ENCODE data around the gene SLC28A1.
A peak's percentile ranks its signal among the peaks of the same experiment; 100 is the strongest.
"Not testable (repeated sequence)": the region's sequence is repeated elsewhere in the genome, so short reads cannot be mapped to it uniquely, and the experiment has no call there.

SLC28A1 gene

DNA sequence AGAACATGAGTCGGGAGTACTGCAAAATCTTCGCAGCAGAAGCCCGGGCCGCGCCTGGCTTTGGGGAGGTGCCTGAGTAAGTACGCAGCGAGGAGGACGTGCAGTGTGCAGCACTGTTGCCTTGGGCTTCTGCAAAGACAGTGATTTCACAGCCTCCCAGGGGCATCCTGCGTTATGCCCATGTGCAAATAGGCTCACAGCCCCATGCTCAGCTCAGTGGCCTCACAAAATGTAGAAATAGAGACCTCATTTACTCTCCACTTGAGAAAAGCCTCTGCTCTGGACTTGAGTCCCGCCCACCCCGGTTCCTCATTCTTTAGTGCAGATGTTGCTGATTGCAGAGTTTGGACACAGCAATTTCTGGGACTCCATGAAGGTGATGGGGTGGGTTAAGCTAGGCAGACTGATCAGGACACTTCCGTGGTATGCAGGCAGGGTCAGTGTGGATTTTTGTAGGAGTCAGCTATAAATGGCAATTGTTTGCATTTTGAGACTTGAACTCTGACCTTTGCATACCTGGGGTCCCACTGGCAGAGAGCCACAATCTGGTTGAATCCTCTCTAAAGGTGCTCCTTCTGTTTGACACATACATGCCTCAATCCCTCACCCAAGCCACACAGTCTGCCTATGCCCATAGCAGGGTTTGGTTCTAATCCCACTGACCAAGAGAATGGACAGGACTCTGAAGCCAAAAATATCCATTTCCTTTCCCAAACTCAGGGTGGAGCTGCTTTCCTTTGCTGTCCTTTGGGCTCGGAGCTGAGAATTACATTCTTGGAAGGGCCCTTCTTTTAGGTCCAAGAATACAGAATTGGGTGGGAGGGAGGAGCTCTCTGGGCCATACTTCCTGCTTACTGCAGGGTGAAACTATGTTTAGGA is 20.7 kb upstream of the SLC28A1 start:
- DNase-seq: no peak

DNA sequence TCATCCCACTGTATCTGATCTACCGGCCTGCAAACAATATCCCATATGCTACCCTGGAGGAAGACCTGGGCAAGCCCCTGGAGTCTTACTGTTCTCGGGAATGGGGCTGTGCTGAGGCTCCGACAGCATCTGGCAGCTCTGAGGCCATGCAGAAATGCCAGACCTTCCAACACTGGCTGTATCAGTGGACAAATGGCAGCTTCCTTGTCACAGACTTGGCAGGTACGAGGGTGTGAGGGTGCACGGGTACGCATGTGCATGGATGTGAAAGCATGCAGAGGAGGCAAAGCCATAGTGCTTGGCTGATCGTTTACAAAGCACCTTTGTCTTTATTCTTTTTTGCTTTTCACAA is 20.0 kb upstream of the SLC28A1 start:
- no peak for DNase-seq

DNA sequence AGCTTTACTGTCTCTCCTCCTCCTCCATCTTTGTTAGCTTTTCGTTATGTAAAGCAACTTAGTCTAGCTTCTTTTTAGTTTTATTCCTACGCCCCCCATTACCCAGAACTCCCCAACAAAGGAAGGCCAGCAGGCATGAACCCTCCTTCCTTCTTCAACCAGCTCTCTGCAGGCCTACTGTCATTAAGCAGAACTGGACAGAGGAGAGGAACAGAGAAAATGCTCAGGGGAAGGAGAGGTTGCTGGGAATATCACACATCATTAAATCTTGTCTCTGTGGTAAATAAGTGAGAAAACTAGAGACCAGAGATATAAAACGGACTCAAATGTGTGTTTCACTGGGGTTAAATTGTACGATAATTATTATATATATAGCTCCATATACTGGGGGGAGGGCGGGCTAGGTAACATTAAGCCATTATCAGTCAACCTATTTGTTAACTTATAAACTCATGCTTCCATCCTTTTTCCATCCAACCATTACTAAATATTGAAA is 19.3 kb upstream of the SLC28A1 start:
- no peak for DNase-seq

DNA sequence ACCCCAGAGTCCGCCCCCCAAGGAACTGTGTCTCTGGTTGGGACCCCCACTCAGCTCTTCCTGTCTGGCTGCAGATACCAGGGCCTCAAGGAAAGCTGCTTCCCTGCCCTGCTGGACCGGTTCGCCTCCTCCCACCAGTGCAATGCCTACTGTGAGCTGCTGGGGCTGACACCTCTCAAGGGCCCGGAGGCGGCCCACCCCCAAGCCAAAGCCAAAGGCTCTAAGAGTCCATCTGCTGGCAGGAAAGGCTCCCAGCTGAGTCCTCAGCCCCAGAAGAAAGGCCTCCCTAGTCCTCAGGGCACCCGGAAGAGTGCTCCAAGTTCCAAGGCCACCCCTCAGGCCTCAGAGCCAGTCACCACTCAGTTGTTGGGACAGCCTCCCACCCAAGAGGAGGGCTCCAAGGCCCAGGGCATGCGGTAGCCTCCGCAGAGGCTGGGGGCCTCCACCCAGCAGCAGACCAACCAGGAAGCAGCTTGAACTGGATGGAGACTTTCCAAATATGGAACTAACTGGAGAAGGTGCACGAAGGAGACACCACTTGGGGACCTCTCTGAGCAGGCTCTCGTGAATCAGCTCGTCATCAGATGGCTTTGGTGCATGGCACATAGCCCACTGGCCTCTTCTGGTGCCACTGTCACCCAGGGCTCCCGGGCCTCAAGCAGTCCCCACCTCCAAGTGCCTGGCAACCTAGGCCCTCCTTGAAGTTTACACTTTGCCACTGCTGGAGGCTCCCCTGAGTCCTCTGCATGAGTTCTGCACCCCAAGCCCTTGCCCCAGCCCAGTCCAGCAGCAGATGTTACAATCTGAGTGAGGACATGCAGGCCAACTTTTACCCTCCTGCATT is 16.2 kb upstream of the SLC28A1 start:
- no peak for DNase-seq

DNA sequence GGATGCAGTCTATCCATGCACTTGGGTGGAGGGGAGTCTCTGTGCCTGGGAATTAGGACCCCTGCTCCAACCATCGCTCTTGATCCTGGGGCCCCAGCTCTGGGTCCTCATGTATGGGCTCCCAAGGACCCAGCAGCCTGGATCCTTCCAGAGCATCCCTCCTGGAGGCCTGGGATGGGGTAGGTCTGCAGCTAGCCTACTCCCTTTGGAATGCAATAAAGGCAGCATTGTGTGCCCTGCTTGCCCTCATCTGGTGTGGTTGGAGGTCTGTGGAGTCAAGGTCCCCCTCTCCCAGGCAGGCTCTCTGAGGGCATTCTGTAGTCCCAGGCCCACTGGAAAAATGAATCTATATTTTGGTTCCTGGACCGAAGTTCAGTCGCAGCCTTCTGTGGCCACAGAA is 15.0 kb upstream of the SLC28A1 start:
- DNase-seq: no peak

DNA sequence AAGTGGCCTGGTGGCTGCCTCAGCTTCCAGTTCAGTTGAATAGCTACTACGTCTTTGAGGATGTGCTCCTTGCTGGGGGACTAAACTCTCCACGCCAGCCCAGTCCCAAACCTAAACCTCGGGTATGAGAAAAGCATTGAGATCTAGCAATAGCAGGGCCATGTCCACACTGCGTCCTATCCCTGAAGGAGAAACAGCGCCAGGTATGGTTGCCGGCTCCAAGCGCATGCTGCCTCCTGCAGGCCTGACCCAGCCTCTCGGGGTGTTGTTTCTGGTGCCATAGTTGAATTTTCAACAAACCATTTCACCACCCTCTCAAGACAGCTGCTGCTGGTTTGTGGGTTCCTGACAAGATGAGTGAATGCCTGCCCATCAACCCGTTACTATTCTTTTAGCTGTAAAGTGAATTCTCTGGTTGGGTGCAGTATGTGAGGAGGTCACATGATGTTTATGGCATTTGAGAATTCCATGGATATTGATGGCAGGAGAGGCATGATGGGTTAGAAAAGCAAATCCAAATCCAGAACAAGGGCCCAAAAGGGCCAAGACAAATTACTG is 13.0 kb upstream of the SLC28A1 start:
- no peak for DNase-seq

DNA sequence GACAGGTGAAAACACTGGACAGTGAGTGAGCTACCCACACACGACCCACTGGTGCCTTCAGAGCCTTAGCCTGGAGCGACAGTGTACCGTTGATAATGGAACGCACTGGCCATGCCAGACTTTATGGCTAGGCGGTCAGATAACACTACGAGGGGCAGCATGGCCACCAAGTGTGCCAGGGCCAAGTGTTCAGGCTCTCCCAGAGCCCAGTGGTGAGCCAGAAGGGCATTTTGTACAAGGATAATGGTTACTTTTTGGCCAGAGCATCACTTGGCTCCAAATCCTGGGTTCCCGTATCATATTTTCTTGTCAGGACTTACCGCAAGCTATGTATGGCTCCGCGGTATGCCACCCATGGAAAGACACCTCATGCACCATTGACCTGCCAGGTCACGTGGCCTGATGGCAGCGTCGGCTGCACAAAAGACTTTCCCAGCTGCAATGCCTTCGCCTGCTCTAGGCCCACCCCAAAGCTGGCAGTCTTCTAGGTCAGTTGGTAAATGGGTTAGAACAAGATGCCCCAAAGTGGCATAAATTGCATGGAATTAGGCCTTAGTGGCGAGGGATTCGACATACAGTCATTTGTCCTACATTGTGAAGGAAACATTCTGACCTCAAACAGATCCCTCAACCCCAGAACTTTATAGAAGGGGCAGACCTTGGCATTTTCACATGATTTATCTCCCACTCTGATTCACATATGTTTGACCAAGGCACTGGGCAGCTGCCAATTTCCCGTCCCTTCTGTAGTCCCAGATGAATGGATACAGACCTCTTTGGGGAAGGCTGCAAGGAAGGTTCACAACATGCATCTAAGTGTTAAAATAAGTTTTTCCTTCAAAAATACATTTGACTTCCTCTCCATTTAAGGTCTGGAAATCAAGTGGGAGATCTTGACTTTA is 12.2 kb upstream of the SLC28A1 start:
- no peak for DNase-seq

DNA sequence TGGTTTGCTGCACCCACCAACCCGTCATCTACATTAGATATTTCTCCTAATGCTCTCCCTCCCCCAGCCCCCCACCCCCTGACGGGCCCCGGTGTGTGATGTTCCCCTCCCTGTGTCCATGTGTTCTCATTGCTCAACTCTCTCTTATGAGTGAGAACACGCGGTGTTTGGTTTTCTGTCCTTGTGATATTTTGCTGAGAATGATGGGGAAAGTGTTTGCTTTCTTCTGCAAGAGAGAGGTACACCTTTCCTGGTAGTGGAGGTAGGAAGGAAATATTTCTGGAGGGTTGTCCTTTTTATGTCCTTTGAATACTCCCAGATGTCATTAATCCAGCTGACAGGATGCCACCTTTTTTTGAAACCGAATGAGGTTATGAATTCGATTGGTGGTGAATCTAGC is 10.5 kb upstream of the SLC28A1 start:
- no peak for DNase-seq

DNA sequence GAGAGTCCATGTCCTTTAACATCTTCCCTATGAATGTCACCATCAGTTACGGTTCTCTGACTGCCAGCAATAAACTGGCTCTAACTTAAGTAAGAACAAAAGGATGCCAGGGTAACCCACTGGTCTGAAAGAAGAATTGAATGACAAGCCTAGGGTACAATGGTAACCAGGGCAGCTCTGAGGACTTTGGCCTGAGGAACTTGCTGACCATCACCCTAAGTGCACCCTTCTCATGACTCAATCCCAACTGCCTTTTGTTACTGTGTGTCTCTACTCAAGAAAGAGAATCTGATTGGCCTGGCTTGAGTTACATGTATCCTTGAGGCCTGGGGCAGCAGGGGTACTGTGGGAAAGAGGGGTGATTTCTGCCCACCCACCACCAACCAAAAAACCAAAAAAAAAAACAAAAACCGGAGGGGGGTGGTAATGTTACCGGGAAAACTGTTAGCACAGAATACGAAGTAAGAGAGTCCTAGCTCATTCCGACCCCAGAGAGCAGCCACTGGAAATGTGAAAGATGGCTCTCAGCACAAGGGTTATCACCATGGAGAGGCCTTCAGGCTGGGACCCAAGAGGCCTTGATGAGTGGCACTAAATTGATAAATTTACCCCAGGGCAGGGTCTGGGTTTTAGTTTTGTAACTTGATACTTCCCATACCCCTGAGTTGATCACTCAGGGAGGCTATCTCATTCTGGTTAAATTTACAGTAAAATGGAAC is 9.3 kb upstream of the SLC28A1 start:
- no peak for DNase-seq

DNA sequence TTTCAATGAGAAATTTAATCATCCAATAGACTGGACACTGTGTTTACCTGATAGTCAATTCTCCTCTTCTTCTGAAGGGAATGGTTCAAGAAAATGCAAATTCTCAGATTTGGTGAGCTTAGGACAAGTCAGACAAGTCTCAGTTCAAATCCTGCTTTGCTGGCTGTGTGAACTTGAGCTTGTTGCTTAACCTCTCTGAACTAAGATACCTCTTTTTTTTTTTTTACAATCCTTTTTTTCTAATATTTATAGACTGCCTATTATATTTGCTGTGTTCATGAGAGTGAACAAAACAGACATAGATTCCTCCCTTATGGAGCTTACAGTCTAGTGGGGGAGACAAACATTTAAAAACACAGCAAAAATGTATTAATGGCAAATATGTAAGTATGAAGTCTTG is 8.2 kb upstream of the SLC28A1 start:
- no peak for DNase-seq

DNA sequence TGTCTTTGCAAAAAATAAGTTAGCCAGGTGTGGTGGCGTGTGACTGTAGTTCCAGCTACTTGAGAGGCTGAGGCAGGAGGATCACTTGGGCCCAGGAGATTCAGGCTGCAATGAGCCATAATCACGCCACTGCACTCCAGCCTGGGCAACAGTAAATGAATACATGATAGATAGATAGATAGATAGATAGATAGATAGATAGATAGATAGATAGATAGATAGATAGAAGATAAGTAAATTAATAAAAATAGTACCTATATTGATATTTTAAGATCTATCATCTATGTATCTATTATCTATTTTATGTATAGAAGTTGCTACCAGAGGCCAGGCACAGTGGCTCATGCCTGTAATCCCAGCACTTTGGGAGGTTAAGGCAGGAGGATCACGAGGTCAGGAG is 6.8 kb upstream of the SLC28A1 start:
- not testable (repeated sequence) for DNase-seq

DNA sequence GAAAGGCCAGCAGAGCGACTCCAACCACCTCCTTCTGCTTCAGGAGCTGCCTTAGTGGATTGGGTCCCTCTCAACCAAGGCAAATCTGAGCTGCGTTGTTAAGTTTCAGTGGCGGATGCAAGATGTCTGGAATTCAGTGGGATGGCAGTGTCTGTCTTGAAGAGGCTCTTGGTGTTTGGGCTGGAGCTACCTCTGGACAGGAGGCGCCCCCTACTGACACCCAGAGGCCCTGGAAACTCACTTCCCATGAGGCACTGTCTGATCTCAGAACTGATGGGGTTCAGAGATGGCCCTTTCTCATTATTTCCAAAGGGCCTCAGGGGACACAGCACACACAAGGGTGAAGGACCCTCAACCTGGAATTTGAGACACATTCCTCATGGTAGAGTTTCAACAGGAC is 6.0 kb upstream of the SLC28A1 start:
- DNase-seq: peak; percentile 10

DNA sequence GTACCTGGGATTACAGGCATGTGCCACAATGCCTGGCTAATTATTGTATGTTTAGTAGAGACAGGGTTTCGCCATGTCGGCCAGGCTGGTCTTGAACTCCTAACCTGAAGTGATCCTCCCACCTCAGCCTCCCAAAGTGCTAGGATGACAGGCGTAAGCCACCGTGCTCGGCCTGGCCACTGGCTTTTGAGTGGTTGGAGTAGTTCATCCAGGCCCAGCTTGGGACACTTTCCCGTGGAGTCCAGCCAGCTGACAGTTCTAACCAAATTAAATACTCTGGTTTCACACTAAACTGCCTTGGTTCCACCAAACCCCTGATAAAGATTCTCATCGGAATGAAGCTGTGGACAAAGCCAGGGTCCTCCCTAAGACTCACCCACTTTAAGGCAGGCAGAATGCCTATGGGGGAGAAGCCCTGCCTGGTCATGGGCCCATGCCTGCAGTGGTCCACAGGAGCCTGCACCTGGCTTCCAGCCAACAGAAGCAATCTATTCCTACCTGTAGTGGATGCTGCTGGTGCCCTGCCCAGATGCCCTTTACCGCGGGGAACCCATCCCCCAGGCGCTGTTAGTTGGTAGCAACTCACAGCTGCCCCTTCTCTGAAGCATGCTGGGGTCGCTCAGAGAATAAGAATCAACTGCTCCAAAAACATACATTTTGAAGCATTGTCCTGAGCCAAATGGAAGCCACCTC is 5.2 kb upstream of the SLC28A1 start:
- DNase-seq: no peak

DNA sequence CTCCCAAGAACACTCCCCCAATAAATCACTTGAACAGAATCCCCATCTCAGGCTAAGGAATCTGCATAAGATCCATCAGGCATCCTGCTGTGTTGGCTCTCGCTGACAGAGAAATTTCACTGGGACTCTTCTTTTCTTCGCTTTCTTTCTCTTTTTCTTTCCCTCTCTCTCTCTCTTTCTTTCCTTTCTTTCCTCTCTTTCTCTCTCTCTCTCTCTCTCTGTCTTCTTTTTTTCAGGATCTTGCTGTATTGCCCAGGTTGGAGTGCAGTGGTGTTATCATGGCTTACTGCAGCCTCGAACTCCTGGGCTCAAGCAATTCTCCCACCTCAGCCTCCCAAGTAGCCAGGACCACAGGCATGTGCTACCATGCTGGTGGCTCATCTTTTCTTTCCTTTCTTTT is 4.5 kb upstream of the SLC28A1 start:
- DNase-seq: no peak

DNA sequence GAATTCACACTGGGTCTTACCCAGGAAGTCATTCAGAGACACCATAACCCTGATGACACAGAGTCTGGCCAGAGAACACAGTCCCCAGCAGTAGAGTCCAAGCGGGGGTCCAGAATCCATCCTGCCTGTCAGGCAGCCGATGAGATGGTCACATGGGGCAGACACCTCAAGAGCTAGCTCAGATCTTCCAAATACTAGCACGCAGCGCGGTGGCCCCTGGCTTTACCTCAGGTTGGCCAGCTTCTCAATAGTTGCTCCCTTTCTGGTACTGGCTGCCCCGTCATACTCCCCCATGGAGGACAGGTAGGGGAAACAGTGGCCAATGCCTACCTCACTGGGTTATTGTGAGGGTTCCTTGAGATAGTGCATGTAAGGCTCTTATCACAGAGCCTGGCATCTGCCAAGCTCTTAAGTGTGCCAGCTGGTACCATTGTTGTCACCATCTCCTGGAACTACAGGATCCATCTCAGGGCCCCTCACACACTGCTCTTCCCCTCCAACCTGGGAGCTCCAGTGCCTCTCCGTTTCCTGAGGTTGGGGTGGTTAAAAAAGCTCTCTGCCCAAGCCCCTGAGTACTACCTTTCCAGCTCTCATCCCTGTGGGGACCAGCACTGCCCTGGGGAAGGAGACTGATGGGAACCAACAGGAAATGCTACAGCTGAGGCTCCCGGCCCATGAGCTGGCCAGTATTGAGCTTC is 3.5 kb upstream of the SLC28A1 start:
- DNase-seq: no peak

DNA sequence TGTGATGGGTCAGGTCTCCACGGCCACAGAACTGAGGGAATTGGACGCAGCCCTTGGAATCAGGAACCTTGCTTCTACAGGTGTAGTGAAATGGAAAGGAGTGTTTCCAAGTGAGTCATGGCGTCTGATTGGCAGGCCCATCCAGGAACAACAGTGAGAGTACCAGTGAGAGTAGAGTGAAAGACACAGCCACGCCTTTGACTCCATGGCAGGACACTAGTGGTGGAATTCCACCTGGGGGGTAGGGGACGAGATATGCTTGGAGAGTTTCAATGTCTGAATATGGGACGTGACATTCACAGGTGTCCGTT is 3.0 kb upstream of the SLC28A1 start:
- DNase-seq: no peak

DNA sequence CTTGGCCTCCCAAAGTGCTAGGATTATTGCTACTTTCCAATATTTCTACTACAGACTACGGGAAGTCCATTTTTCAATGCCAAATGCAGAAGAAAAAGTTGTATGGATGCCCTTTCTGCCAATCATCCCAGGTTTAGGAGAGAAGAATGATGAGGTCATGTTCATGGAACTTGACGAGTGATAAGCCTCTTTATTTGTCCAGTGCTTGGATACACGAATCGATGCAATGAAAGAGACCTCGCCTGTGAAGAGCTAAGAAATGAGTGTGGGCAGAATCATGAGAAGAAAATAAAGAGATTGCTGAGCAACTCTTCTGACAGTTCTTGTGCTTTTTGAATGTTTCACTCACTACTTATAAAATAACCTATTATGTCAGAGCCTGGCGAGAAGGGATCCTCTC is 996 bp upstream of the SLC28A1 start:
- no peak for DNase-seq

DNA sequence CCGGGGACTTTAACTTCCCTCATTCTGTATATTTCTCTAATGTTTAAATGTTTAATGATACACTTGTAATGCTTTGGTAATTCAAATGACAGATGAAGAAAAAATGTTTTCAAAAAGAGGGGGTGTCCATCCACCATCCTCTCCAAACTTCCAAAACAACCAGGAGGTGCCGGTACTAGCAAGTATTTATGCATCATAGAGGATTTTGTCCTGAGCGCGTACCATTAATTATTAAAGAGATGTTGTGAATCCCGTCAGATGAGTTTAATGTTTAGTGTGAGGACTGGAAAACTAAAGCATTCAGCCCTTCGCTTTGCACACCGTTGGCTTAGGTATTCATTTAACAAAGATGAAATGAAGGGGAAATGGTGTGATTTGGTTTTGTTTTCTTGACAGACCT is 1.3 kb downstream of the SLC28A1 start:
- no peak for DNase-seq

DNA sequence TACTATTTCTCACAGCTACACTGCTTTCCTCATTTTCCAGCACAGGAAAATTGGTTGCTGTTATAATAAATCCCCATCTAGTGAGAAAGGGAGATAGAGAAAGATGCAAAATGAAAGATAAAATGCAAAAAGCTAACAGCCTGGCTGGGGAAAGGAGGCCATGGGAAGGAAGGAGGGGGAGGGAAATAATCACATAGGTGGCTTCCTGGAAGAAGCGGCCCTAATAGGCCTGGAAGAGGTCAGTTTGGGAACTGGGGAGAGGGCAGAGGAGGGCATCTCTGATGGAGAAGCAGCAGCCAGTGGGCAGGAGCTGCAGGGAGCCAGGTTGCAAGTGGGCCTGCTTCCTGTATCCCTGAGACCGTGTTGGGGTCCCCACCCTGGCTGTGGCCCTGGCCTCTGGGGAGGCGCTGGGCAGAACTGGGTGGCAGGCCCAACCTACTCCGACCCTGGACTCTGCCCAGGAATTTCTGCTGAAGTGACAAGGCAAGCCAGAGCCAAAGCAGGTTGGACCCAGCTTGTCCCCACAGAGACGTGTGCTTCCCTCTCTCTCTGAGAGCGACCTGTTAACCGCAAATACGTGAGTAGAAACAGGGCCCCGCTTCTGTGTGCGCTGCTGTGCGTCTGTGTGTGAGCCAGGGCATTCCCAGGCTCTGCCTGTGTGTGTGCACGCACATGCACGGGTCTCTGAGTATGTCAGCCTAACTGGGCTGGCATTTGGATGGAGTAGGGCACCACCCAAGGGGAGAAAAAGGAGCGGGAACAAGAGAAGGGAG is 1.9 kb downstream of the SLC28A1 start:
- no peak for DNase-seq

DNA sequence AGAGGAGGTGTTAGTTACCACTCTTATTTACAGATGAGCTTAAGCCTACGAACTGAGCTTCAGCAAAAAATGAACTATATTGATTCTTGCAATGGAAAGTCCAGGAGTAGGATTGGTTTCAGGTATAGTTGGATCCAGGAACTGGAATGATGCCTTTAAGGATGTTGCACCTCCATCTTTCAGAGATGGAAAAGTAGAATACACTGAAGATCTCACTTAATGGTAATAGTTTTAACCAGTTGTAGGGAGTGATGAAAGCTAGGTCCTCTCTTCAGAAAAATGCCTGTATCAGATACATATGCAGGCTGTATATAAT is 2.5 kb downstream of the SLC28A1 start:
- DNase-seq: no peak
